A549 (cell line): ENCODE measurements around the gene TUBGCP6. TPM values are rescaled to one million over a fixed set of nuclear protein-coding genes. Genes with fewer than 3 reads are reported as not detected.

ENCODE experiments used
- ATAC-seq, 2 experiments: fragments of 200-7000 bp in 1 of 2; fragments of >200 bp in 1 of 2; cut with Nextera tagmentation in 1 of 2; cut with Tn5 transposase in 1 of 2; 3 replicates each; pipeline versions ENCODE4 v1.8.0 to v1.9.1; 2018 to 2020; ENCODE audit warnings: mild to moderate bottlenecking in 1 of 2, moderate library complexity in 1 of 2
- CTCF ChIA-PET: fragments of 300-600 bp; sonication (Branson Sonifier 250); formaldehyde crosslinking; extraction: SDS; loops from one replicate; lab custom pipeline; 2021; ENCODE audit warnings: antibody characterized with exemption, inconsistent platforms; lab: Yijun Ruan, JAX
- POLR2A ChIA-PET: fragments of 350-600 bp; formaldehyde crosslinking; extraction: SDS; loops from one replicate; lab custom pipeline; 2021; ENCODE audit warnings: antibody characterized with exemption, inconsistent platforms; lab: Yijun Ruan, JAX
- DNase-seq, 2 experiments: peaks; one replicate each; pipeline versions ENCODE4 v3.0.0 to v3.0.0-alpha.2; 2011 to 2016; ENCODE audit warnings: low read depth in 1 of 2, low spot score in 1 of 2
- FAIRE-seq: peaks from 2 replicates; lab custom pipeline; 2011; peaks lifted over from hg19 to GRCh38; lab: Jason Lieb, UNC
- H3K27ac ChIP-seq, 2 experiments: fragments of >200 bp; sonication (Bioruptor Twin); formaldehyde crosslinking; 3 replicates each; pipeline ENCODE4 v1.5.1; 2016 to 2017
- H3K4me1 ChIP-seq: fragments of >200 bp; sonication (Bioruptor Twin); formaldehyde crosslinking; 3 replicates; pipeline ENCODE4 v1.6.1; 2016
- H3K4me2 ChIP-seq: fragments of >200 bp; sonication (Bioruptor Twin); formaldehyde crosslinking; 3 replicates; pipeline ENCODE4 v1.6.1; 2016
- H3K4me3 ChIP-seq: fragments of >200 bp; sonication (Bioruptor Twin); formaldehyde crosslinking; 3 replicates; pipeline ENCODE4 v1.5.1; 2016
- H3K9me3 ChIP-seq: fragments of >200 bp; sonication (Bioruptor Twin); formaldehyde crosslinking; 3 replicates; pipeline ENCODE4 v1.6.1; 2016
- CEBPB ChIP-seq, 2 experiments: fragments of >200 bp in 1 of 2; sonication (Bioruptor Twin) in 1 of 2; formaldehyde crosslinking in 1 of 2; IDR thresholded peaks; 2 replicates each; pipeline ENCODE4 v1.6.1; 2012 to 2016
- CHD2 ChIP-seq: fragments of 150-350 bp; IDR thresholded peaks from 2 replicates; pipeline ENCODE4 v1.6.1; 2014; ENCODE audit warnings: low read length; ENCODE audit not compliant: partially characterized antibody
- CHD4 ChIP-seq: fragments of 200-600 bp; sonication (generic); IDR thresholded peaks from 2 replicates; pipeline ENCODE4 v1.6.1; 2016; ENCODE audit warnings: antibody characterized with exemption, mild to moderate bottlenecking, borderline replicate concordance
- EHF ChIP-seq: fragments of 250-450 bp; sonication (Bioruptor Pico); IDR thresholded peaks from 2 replicates; pipeline ENCODE4 v1.5.0; 2020; ENCODE audit warnings: mild to moderate bottlenecking
- EP300 ChIP-seq, 2 experiments: fragments of >200 bp; sonication (Bioruptor Twin); formaldehyde crosslinking; IDR thresholded peaks; 2 replicates in 1 of 2; 3 replicates in 1 of 2; pipeline ENCODE4 v1.6.1; 2016 to 2017
- HDAC2 ChIP-seq: fragments of 200-600 bp; sonication (generic); IDR thresholded peaks from 2 replicates; pipeline ENCODE4 v1.6.1; 2016
- HOXB13 ChIP-seq: fragments of 250-450 bp; sonication (Bioruptor Pico); IDR thresholded peaks from 2 replicates; pipeline ENCODE4 v1.5.0; 2020; ENCODE audit warnings: low read depth, mild to moderate bottlenecking, moderate library complexity
- JUN ChIP-seq, 2 experiments: fragments of >200 bp; sonication (Bioruptor Twin); formaldehyde crosslinking; IDR thresholded peaks; 2 replicates in 1 of 2; 3 replicates in 1 of 2; pipeline ENCODE4 v1.6.1; 2016 to 2017
- JUNB ChIP-seq: fragments of >200 bp; sonication (Bioruptor Twin); formaldehyde crosslinking; IDR thresholded peaks from 2 replicates; pipeline ENCODE4 v1.6.1; 2016
- MAFK ChIP-seq: fragments of 450-650 bp; IDR thresholded peaks from 2 replicates; pipeline ENCODE4 v1.6.1; 2014; ENCODE audit not compliant: partially characterized antibody
- MYC ChIP-seq: IDR thresholded peaks from 2 replicates; pipeline ENCODE4 v1.6.1; 2012; ENCODE audit warnings: mild to moderate bottlenecking, inconsistent platforms, low read length, improper control_type of control experiment, borderline replicate concordance
- NFE2L2 ChIP-seq: fragments of 150-350 bp; conservative IDR thresholded peaks from 2 replicates; pipeline ENCODE4 v1.6.1; 2014; ENCODE audit warnings: low read length
- PHF8 ChIP-seq: fragments of 200-600 bp; sonication (generic); IDR thresholded peaks from 2 replicates; pipeline ENCODE4 v1.6.1; 2016; ENCODE audit warnings: low read depth, mild to moderate bottlenecking, antibody characterized with exemption, moderate library complexity, borderline replicate concordance
- POLR2A ChIP-seq: IDR thresholded peaks from 2 replicates; pipeline ENCODE4 v1.6.1; 2012; ENCODE audit warnings: mild to moderate bottlenecking, low read length
- POLR2AphosphoS2 ChIP-seq: conservative IDR thresholded peaks from 2 replicates; pipeline ENCODE4 v1.6.1; 2012; ENCODE audit warnings: low read length, improper control_type of control experiment, inconsistent platforms
- RCOR1 ChIP-seq: fragments of 150-350 bp; IDR thresholded peaks from 2 replicates; pipeline ENCODE4 v1.6.1; 2014; ENCODE audit warnings: antibody characterized with exemption, low read length, low read depth
- RFX5 ChIP-seq: fragments of 450-650 bp; IDR thresholded peaks from 2 replicates; pipeline ENCODE4 v1.7.1; 2014; ENCODE audit warnings: antibody characterized with exemption, mild to moderate bottlenecking, moderate library complexity
- RNF2 ChIP-seq: fragments of 200-600 bp; sonication (generic); IDR thresholded peaks from 2 replicates; pipeline ENCODE4 v1.6.1; 2016; ENCODE audit warnings: low read depth, mild to moderate bottlenecking, antibody characterized with exemption, moderate library complexity, borderline replicate concordance
- SMC3 ChIP-seq: fragments of >200 bp; sonication (Bioruptor Twin); formaldehyde crosslinking; IDR thresholded peaks from 3 replicates; pipeline ENCODE4 v1.6.1; 2018; ENCODE audit warnings: inconsistent platforms
- ZC3H11A ChIP-seq: fragments of 450-650 bp; IDR thresholded peaks from 2 replicates; pipeline ENCODE4 v1.6.1; 2014; ENCODE audit warnings: antibody characterized with exemption, mild to moderate bottlenecking
- ZSCAN20 ChIP-seq: fragments of 250-450 bp; sonication (Bioruptor Pico); IDR thresholded peaks from 2 replicates; pipeline ENCODE4 v1.8.0; 2022; ENCODE audit warnings: mild to moderate bottlenecking, moderate library complexity
- WGBS: methylation state at CpG from one replicate; pipeline ENCODE4 v1.1.6; 2017; ENCODE audit errors: missing lambda C conversion rate; 5-methylcytosine and 5-hydroxymethylcytosine counted together
- polyA plus RNA-seq, 4 experiments: library from polyadenylated mRNA; depleted of rRNA in 3 of 4; stranded (reverse); fragments of >200 nt; fragmentation: RNase III in 1 of 4; extraction: RNeasy Plus Mini Kit Qiagen cat#74134 plus additional on column Dnase treatment in 1 of 4; gene quantifications; 2 replicates in 3 of 4; 3 replicates in 1 of 4; pipeline ENCODE4 v1.2.3, GENCODE V29; 2011 to 2017
- TF ChIP-seq, protein P1 (sequence below): fragments of 200-600 bp; sonication (generic); IDR thresholded peaks from 2 replicates; pipeline ENCODE4 v1.6.1; 2016; ENCODE audit warnings: antibody characterized with exemption, mild to moderate bottlenecking, moderate library complexity
- TF ChIP-seq, protein P2 (sequence below): fragments of 250-450 bp; sonication (Bioruptor Pico); IDR thresholded peaks from 2 replicates; pipeline ENCODE4 v1.5.0; 2020; ENCODE audit warnings: low read depth, mild to moderate bottlenecking, moderate library complexity
- TF ChIP-seq, protein P3 (sequence below): fragments of >200 bp; sonication (Bioruptor Twin); formaldehyde crosslinking; IDR thresholded peaks from 2 replicates; pipeline ENCODE4 v1.6.1; 2016

Gene TUBGCP6
- polyA plus RNA-seq, 2 of the 4 experiments (the other 2 are of a cell fraction), result 6.5 to 14.2 TPM

DNA sequence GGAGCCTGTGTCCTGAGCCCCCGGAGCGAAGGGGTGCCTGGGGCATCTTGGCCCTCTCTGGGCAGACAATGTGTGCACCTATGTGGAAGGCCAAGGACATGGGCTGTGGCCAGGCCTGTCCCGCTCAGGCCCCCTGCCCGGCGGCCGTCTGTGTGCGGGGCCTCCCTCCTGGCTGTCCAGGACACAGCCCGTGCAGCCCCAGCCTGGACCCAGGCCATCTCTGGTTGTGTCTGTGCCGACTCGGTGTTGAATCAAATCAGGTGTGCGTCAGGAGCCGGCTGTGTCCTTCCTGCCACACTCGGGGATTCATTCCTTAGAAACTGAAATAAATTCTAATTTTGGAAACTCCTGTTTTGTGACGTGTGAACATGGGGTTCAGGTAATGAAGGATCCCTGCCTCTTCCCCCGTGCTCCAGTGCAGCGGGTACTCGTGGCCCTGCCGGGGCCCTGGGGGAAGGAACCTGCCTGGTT lies 45.5 kb downstream of the TUBGCP6 start:
- FAIRE-seq, result no peak
- no peak overlapping the region for H3K4me3 ChIP-seq
- no peak overlapping the region for H3K27ac ChIP-seq
- H3K9me3 ChIP-seq, result peaks cover 10% of the 10 kb centered on the region; the same call in 2 of the 3 replicates
- 90% methylated on average over 11 of the region's 18 CpGs for WGBS
- no peak for ATAC-seq
- no peak overlapping the region for H3K4me2 ChIP-seq
- H3K4me1 ChIP-seq, result no peaks in the 10 kb centered on the region
- ChIA-PET POLR2A (no interaction called here), CTCF (interaction anchor here (0.9 kb wide), 1 partner anchor 50 kb away, joined by 4 read pairs; no protein-coding TSS in a partner anchor)
- DNase-seq, result no peak
- TF ChIP-seq ZC3H11A, result no peak
- no peak for TF ChIP-seq HOXB13

DNA sequence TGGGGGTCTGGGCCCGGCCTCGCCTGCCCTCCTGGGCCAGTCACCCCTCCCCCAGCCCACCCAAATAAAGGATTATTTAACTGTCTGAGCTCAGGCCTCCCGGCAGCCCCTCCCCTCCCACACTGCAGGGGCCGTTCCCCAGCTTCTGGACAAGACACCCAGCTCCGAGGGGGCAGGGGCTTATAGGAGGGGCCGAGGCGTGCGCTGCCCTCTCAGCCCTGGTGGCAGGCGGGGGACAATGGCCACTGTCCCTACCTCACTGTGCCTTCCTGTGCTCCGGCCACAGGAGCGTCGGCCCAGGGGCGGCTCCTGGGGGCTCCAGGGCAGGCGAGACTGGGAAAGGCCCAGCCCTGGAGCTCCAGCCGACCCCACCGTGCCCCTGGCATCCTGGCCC lies 46.2 kb downstream of the TUBGCP6 start:
- CTCF ChIA-PET, result interaction anchor here (0.9 kb wide), 1 partner anchor 49 kb away, joined by 4 read pairs; no protein-coding TSS in a partner anchor
- FAIRE-seq, result no peak
- H3K4me2 ChIP-seq, result no peak overlapping the region

DNA sequence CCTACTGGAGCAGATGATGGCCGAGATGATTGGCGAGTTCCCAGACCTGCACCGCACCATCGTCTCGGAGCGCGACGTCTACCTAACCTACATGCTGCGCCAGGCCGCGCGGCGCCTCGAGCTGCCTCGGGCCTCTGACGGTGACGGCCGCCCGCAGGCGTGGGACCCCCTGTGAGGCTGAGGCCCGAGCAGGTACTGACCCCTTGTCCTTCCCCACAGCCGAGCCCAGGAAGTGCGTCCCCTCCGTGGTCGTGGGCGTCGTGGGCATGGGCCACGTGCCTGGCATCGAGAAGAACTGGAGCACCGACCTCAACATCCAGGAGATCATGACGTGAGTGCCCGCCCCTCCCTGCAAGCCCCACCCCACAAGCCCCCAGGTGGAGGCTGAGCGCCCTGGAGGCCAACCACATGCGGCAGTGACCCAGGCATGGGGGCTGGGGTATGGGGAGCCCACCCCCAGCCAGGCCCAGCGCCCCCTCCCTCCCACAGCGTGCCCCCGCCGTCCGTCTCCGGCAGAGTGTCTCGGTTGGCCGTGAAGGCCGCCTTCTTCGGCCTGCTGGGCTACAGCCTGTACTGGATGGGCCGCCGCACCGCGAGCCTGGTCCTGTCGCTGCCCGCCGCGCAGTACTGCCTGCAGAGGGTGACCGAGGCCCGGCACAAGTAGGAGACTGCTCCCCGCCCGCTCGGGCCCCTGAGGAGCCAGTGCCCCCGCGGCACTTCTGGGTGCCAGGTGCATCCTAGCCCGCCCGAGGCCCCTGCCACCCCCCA lies 46.8 kb downstream of the TUBGCP6 start:
- Histone ChIP-seq H3K4me2 (no peak overlapping the region), H3K4me3 (no peak overlapping the region), H3K9me3 (peaks cover 5% of the 10 kb centered on the region; the same call in 2 of the 3 replicates), H3K4me1 (no peaks in the 10 kb centered on the region), H3K27ac (no peak overlapping the region)
- 96% methylated on average over 20 of the region's 61 CpGs for WGBS
- TF ChIP-seq ZC3H11A, result no peak
- TF ChIP-seq, protein P1, sequence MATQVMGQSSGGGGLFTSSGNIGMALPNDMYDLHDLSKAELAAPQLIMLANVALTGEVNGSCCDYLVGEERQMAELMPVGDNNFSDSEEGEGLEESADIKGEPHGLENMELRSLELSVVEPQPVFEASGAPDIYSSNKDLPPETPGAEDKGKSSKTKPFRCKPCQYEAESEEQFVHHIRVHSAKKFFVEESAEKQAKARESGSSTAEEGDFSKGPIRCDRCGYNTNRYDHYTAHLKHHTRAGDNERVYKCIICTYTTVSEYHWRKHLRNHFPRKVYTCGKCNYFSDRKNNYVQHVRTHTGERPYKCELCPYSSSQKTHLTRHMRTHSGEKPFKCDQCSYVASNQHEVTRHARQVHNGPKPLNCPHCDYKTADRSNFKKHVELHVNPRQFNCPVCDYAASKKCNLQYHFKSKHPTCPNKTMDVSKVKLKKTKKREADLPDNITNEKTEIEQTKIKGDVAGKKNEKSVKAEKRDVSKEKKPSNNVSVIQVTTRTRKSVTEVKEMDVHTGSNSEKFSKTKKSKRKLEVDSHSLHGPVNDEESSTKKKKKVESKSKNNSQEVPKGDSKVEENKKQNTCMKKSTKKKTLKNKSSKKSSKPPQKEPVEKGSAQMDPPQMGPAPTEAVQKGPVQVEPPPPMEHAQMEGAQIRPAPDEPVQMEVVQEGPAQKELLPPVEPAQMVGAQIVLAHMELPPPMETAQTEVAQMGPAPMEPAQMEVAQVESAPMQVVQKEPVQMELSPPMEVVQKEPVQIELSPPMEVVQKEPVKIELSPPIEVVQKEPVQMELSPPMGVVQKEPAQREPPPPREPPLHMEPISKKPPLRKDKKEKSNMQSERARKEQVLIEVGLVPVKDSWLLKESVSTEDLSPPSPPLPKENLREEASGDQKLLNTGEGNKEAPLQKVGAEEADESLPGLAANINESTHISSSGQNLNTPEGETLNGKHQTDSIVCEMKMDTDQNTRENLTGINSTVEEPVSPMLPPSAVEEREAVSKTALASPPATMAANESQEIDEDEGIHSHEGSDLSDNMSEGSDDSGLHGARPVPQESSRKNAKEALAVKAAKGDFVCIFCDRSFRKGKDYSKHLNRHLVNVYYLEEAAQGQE, result no peak
- TF ChIP-seq, protein P2, sequence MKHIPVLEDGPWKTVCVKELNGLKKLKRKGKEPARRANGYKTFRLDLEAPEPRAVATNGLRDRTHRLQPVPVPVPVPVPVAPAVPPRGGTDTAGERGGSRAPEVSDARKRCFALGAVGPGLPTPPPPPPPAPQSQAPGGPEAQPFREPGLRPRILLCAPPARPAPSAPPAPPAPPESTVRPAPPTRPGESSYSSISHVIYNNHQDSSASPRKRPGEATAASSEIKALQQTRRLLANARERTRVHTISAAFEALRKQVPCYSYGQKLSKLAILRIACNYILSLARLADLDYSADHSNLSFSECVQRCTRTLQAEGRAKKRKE, result no peak
- TF ChIP-seq EHF (CRISPR knock-in tag), result no peak
- TF ChIP-seq MAFK, result no peak
- TF ChIP-seq JUN (IDR thresholded peaks at IDR 0.05), result no peak
- TF ChIP-seq ZSCAN20, result no peak
- TF ChIP-seq CHD4, result no peak
- TF ChIP-seq JUNB, result no peak
- no peak for TF ChIP-seq CHD2
- TF ChIP-seq, protein P3, sequence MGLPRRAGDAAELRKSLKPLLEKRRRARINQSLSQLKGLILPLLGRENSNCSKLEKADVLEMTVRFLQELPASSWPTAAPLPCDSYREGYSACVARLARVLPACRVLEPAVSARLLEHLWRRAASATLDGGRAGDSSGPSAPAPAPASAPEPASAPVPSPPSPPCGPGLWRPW, result no peak
- no peak for TF ChIP-seq RNF2
- TF ChIP-seq MYC, result no peak
- no peak for TF ChIP-seq POLR2AphosphoS2
- TF ChIP-seq SMC3, result no peak
- POLR2A ChIA-PET, result interaction anchor here (0.6 kb wide), 1 partner anchor 52 kb away, joined by 4 read pairs; no protein-coding TSS in a partner anchor
- CTCF ChIA-PET, result no interaction called here
- no peak for ATAC-seq
- DNase-seq, result no peak
- no peak for FAIRE-seq

More for the DNA sequence above, 46.2 kb downstream of the TUBGCP6 start:
- no peak for DNase-seq
- 92% methylated on average over 11 of the region's 16 CpGs for WGBS
- H3K27ac ChIP-seq, result no peak overlapping the region
- H3K4me3 ChIP-seq, result no peak overlapping the region
- no peaks in the 10 kb centered on the region for H3K4me1 ChIP-seq
- TF ChIP-seq RFX5, result no peak
- TF ChIP-seq EP300 (IDR thresholded peaks at IDR 0.05), result no peak
- TF ChIP-seq NFE2L2, result no peak
- no peak for TF ChIP-seq PHF8
- TF ChIP-seq CHD4, result no peak
- TF ChIP-seq RCOR1, result no peak
- TF ChIP-seq POLR2A, result no peak
- no peak for TF ChIP-seq POLR2AphosphoS2
- TF ChIP-seq CEBPB (IDR thresholded peaks at IDR 0.05), result no peak
- TF ChIP-seq, protein P1, result no peak
- no peak for TF ChIP-seq HDAC2
- TF ChIP-seq, all 56 proteins: peak for 0
- H3K9me3 ChIP-seq, result peaks cover 10% of the 10 kb centered on the region; the same call in 2 of the 3 replicates
- POLR2A ChIA-PET, result interaction anchor here (0.6 kb wide), 1 partner anchor 51 kb away, joined by 4 read pairs; no protein-coding TSS in a partner anchor
- no peak for ATAC-seq
